HG02973 (cell line): ENCODE data around the gene NUBP2.

Experiments
- ATAC-seq: cut with Tn5 transposase; IDR thresholded peaks from one replicate; pipeline ENCODE4 v1.9.1; 2021; ENCODE audit warnings: moderate library complexity; ENCODE audit not compliant: unreplicated experiment

Gene NUBP2

GRCh38 chr16:1825864-1826690 is 43.3 kb downstream of the NUBP2 start:
- peak; percentile 38 for ATAC-seq

GRCh38 chr16:1826691-1827573 is 44.2 kb downstream of the NUBP2 start, which contains the start of the genes FAHD1 and HAGH:
FAHD1 (plus strand) TSS chr16:1827206; CDS start chr16:1827239, 33 bp downstream.
HAGH (minus strand) TSS chr16:1826825; CDS start chr16:1826787, 38 bp downstream.
- ATAC-seq, result peak; percentile 75

DNA sequence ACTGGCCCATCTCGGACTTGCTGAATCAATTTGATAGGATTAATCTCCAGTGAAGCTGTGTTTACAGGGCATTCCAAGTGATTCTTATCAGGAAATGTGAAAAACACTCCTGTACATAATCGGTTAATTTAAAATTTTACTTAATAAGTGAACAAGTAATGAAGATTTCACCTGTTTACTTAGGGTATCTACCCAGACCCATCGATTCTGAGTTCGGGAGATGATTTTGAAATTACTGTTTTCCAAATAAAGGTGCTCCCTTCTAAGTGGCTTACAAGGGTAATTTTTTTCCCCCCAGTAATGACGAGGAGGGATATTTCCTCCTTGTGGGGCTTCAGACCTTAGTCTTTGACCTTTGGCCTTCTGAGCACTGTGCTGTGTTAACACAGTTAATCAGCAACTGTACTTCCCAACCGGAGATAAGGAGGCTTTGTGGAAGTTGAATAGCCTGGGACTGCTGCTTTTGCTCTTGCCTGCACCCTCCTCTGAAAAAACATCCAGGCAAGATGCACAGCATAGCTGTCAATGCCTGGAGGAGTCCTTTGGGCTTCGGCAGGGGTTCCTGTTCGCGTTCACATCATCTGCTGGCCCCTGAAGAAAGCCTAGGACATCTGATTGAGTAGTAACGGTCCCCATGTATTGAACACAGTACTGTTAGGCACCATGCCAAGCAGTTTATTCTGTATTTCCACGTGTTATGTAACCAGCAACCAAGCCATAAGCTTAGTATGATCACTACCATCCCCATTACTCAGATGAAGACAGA is 46.1 kb downstream of the NUBP2 start:
- no peak for ATAC-seq

GRCh38 chr16:1830213-1830612 is 47.5 kb downstream of the NUBP2 start:
- ATAC-seq, result no peak

- no peak for ATAC-seq
Observed at GRCh38 chr16:1831186-1832075, 48.7 kb downstream of the NUBP2 start.

GRCh38 chr16:1832838-1833454 is 50.2 kb downstream of the NUBP2 start:
- ATAC-seq, result no peak

DNA sequence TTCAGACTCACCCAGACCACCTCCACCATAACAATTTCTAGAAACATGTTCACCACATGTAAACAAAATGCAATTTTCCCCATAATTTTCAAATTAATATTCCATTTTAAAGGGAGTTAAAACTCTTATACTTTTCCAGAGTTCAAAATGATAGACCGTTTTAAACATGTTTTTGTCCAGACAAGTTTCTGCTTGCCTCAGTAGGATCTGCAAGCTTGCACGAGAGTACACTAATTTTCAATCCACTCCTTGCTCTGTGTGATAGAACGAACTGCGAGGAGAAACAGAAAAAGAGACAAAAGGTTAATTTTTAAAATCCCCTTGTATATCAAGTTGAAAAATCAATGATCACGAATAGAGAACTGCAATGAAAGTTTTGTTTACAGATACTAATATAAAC is 51.3 kb downstream of the NUBP2 start:
- no peak for ATAC-seq
